GM19351 (cell line): ENCODE results near the gene ADGRL1.

Experiments
- ATAC-seq: cut with Tn5 transposase; IDR thresholded peaks from one replicate; pipeline ENCODE4 v1.9.1; 2021; ENCODE audit warnings: mild to moderate bottlenecking, moderate library complexity; ENCODE audit not compliant: unreplicated experiment

ADGRL1 gene

DNA sequence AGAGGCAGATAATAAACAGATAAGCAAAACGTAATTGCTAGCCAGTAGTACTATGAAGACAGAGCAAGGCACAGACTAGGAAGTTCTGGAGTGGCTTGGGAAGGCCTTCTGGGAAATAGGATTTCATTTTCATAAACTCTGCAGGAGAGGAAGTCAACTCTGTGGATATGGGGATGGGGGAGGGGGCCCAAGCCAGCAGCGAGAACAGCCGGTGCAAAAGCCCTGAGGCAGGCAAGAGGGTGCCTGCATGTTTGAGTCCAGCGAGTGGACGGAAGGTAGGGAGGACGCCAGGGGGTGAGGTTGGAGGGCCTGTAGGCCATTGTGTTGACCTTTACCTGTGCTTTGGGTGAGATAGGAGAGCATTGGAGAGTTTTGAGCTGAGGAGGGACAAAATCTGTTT is 60.6 kb downstream of the ADGRL1 start:
- no peak for ATAC-seq

- no peak for ATAC-seq
Observed at GRCh38 chr19:14142262-14143190, 63.4 kb downstream of the ADGRL1 start.

DNA sequence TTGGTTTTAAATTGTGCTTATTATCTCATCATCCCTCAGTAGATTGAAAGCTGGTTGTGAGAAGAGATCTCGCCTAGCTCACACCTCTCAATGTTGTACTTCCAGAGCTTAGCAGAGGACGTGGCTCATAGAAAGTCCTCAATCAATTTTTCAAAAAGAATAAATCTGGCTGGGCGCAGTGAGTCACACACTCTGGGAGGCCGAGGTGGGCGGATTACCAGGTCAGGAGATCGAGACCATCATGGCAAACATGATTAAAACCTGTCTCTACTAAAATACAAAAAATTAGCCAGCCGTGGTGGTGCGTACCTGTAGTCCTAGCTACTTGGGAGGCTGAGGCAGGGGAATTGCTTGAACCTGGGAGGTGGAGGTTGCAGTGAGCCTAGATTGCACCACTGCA is 64.9 kb downstream of the ADGRL1 start:
- ATAC-seq, result no peak

DNA sequence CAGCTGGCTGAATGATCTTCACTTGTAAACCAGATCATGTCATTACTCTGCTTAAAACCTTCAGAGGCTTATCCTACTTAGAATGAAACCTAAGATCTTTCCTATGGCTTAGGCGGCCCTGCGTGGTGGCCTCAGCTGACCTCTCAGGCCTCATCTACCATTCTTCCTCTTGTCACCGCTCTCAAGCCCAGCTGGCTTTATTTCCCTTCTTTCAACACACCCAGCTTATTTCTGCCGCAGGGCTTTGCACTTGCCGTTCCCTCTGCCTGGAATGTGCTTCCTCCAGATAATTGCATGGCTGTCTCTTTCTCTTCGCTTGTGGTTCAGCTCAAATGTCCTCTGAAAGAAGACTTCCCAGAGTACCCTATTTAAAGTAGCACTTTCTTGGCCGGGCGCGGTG is 66.0 kb downstream of the ADGRL1 start:
- no peak for ATAC-seq

GRCh38 chr19:14138576-14139265 is 67.2 kb downstream of the ADGRL1 start:
- ATAC-seq, result no peak

GRCh38 chr19:14136509-14137281 is 69.3 kb downstream of the ADGRL1 start, which contains the start of gene ASF1B:
TSS of gene ASF1B (minus strand) at chr19:14136589. CDS start at chr19:14136456, 133 bp downstream.
- ATAC-seq, result peak; percentile 74

DNA sequence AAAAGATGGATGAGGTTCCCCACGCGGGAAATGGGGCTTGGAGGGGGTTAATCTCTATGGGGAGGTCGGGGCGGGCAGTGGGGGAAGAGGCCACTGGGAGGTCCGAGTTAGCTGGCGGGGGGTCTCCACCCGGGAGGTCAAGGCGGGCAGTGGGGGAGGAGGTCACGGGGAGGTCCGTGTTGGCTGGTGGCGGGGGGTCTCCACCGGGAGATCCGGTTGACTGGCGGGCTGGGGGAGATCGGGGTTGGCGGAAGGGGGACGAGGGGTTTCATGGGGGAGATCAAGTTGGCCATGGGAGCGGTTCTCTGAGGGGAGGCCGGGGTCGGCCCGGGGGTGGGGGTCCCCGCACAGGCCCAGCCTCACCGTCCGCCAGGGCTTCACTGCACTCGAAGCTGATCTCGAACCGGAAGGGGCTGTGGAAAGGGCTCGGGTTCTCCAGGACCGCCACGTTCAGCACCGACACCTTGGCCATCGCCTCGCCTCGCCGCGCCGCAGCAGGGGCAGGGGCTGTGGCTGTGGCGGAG is 69.9 kb downstream of the ADGRL1 start:
- no peak for ATAC-seq

DNA sequence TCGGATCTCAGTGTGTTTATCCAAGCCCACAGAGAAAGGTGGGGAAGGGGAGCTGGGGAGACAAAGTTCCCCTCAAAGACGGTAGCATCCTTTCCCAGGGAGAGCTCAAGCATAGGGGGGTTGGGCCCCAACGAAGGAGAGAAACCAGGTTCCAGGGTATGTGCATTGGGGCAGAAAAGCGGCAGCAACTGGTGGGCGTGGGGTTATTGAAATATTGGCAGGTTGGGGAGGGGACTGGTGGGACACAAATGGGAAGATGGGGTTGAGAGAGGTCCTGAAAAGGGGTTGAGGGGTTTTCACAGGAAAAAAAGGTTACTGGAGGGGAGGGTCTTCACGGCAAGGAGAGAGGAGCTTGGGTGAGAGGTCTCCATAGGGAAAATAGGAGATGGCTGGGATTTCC is 70.6 kb downstream of the ADGRL1 start:
- no peak for ATAC-seq

DNA sequence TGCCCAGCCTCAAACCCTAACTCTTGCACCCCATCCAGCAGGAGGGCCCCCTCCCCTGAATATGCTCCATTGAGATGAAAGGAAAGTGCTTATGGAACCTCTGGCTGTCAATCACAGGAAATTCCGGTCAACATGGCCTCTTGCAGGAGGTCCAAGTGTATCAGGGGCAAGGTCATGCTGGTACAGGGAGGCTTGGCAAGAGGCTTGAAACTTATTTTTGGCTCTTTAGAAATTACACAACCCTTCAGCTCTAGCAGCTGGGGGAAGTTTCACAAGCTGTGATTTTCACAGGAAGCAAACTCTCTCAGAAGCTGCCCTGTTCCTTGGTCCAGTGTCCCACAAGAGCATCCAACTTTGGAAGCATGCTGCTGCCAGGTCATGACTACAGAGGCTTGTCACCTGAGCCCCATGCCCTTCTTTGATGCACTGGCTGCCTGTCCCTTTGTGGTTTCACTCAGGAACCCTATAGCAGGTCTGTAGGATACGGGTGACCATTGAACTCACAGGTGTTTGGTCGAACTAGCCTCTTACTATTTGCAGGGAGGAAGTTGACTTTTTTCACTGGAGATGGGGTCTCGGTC is 78.0 kb downstream of the ADGRL1 start:
- no peak for ATAC-seq

- ATAC-seq, result no peak
Observed at GRCh38 chr19:14127176-14127575, 78.8 kb downstream of the ADGRL1 start.

DNA sequence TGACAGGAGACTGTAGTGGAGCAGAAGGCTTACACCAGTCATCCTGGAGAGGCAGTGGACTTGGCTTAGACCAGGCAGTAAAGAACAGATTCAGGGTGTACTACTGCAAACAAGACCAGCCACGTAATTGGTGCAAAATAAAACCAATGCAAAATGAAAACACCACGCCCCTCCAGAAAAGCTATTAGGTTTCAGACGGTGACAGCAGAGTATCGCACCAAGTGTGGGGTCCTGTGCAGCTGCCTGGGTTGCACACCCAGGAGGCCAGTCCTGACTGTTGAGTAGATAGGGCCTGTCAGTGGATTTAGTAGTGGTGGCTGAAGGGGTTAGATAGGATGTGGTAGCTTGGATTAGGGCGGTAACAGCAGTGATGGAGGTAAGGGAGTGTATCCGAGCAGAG is 83.0 kb downstream of the ADGRL1 start:
- ATAC-seq, result no peak

DNA sequence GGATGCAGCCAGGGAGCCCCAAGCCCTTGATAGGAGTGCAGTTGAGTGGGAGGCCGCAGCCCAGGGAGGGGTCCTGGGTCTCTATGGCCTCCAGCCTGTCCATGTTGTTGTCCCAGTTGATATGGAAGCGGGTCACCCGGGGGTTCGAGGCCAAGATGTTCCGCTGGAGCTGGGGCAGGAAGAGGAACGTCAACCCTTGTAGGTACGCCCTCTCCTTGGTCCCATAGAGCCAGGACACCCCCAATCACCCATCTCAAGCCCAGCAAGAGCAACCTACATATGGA is 85.5 kb downstream of the ADGRL1 start:
- ATAC-seq, result no peak

- ATAC-seq, result no peak
Observed at GRCh38 chr19:14119644-14120496, 86.1 kb downstream of the ADGRL1 start.

DNA sequence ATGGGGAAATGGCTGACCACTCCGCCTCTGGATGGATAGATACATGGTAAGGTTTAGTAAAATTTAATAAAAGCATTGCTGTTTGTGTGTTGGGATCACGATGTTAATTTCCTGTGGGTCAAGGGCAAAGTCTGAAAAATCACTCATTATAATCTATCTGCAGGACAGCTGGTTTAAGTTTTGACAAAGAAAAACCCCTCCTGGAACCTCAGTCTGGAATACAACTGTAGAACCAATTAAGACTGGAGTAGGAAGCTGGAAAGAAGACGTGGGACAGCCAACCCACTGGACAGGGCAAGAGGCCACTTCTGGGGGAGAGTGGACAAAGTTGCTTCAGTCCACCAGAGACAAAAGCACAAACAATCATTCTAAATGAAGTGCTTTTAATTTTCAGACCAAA is 86.8 kb downstream of the ADGRL1 start:
- ATAC-seq, result no peak

DNA sequence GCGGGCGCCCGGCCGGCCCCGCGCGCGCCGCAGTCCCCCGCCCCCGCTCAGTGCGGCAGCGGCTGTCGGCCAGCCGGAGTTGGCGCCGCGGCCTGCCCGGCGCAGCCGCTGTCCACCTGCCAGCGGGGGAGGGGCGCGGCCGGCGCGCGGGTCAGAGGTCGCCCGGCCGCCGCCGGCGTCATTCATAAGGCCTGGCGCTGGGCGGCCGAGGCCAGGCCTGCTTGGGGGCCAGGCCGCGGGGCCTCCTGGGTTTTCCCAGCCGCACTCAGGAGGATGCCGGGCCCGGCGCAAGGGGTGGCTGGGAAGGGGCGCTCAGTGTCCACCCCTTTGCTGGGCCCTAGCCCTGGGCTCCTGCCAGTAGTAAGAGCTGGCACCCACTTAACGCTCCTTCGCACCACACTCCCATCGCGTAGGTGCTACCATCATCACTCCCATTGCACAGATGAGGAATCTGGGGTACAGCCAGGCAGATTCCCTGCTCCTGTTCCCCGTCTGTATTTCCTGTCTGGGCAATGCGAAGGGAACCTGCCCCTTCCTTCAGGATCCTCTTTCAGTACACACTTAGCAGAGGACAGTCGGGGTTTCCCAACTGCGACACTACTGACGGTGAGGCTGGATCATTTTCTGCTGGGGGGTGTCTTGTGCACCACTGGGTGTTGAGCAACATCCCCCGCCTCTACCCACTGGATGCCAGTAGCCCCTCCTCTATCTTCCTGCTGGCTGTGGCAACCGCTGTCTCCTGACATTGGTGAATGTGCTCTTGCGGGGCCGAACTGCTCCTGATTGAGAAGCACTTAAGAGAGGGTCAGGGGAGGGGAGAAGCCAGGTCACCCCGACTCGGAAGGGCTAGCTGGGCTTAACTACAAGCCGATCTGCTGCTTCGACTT is 87.6 kb downstream of the ADGRL1 start:
- ATAC-seq, result peak; percentile 24

DNA sequence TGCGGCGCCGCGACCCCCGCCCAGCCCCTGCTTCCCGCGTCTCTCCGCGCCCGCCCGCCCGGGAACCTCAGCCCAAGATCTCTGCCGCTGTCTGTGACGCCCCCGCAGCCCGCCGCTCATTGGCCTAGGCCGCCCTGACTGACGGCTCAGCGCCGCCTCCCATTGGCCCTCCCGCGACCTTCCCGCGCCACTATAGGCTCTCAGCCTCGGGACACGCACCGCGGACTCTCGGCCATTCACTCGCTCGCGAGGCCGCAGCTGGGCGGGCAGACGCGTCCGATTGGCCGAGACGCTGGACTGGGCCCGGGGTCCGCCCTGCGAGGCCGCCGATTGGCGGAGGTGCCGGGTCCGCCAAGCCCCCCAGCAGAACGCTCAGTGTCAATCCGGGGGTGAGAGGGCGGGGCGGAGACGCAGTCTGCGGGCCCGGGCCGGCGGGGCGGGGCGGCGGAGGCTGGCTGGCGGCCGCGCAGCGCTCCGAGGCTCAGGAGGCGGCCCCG is 88.3 kb downstream of the ADGRL1 start, which contains the start of gene PRKACA:
Gene PRKACA (minus strand): TSS at position 95 of the 497 bp plus-strand sequence. CDS start 215 bp downstream, outside the sequence.
- ATAC-seq, result peak; percentile 88

- ATAC-seq, result no peak
Observed at GRCh38 chr19:14116918-14117578, 88.9 kb downstream of the ADGRL1 start.

- ATAC-seq, result no peak
Observed at GRCh38 chr19:14116525-14116917, 89.4 kb downstream of the ADGRL1 start.
